Testis (tissue), 2 donors: Measurements from ENCODE around the gene TGM1.

Experiments
- POLR2A ChIP-seq: fragments of 450-650 bp; IDR thresholded peaks from one replicate; pipeline ENCODE4 v1.6.1; 2017; ENCODE audit warnings: antibody characterized with exemption, mild to moderate bottlenecking, moderate library complexity
- TF ChIP-seq, protein P1 (sequence below), 3 experiments: fragments of 450-650 bp in 2 of 3; fragments of 200-600 bp in 1 of 3; sonication (generic) in 1 of 3; IDR thresholded peaks; one replicate each; pipeline ENCODE4 v1.5.1; 2016 to 2019; ENCODE audit warnings: antibody characterized with exemption in 3 of 3, mild to moderate bottlenecking in 2 of 3, moderate library complexity in 1 of 3

DNA sequence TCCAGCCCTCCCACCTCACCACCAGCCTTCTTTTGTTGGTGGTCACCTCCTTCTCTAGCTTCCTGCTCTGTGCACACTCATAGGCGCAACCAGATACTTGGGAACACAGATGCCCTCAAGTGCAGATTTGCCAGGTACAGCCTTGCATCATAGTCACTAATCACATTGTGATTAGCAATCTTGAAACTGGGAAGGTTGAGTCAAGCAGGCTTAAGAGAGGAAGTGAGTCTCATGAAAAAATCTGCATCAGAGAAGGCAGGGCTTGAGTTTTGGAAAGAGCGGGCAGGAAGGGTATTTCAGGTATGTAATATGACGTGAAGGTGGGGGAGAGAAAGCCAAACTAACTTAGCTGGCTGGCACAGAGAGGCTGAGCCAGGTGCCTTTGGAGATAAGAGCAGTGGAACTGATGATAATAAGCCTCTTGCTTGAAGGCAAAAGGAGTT is 11.1 kb upstream of the TGM1 start:
- TF ChIP-seq, protein P1, sequence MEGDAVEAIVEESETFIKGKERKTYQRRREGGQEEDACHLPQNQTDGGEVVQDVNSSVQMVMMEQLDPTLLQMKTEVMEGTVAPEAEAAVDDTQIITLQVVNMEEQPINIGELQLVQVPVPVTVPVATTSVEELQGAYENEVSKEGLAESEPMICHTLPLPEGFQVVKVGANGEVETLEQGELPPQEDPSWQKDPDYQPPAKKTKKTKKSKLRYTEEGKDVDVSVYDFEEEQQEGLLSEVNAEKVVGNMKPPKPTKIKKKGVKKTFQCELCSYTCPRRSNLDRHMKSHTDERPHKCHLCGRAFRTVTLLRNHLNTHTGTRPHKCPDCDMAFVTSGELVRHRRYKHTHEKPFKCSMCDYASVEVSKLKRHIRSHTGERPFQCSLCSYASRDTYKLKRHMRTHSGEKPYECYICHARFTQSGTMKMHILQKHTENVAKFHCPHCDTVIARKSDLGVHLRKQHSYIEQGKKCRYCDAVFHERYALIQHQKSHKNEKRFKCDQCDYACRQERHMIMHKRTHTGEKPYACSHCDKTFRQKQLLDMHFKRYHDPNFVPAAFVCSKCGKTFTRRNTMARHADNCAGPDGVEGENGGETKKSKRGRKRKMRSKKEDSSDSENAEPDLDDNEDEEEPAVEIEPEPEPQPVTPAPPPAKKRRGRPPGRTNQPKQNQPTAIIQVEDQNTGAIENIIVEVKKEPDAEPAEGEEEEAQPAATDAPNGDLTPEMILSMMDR (IDR thresholded peaks at IDR 0.05): no peak
- no peak for TF ChIP-seq POLR2A
